ENCODE measurements around the gene BICD2.

The BICD2 gene

GRCh38 chr9:92711146-92711545 is 53.5 kb downstream of the BICD2 start:
- DNase-seq (ENCODE audit: low read depth, low spot score) = peak; percentile 8
- in situ Hi-C loops (cut with HindIII; ENCODE audit: low sequenced_read_pairs) = no loop called here
- H3K4me3 ChIP-seq (ENCODE audit: low read depth, low read length) = no peak overlapping the region
- TF ChIP-seq CTCF (IDR thresholded peaks at IDR 0.05; ENCODE audit: low read depth, low read length) = no peak

- in situ Hi-C loops (cut with HindIII; ENCODE audit: low sequenced_read_pairs) = no loop called here
- TF ChIP-seq CTCF (IDR thresholded peaks at IDR 0.05; ENCODE audit: low read depth, low read length) = no peak
- no peak for DNase-seq (ENCODE audit: low read depth, low spot score)
Measured at GRCh38 chr9:92710368-92710767, 54.3 kb downstream of the BICD2 start.

GRCh38 chr9:92709954-92710353 is 54.7 kb downstream of the BICD2 start:
- DNase-seq (ENCODE audit: low read depth, low spot score) = no peak
- no peak for TF ChIP-seq CTCF (IDR thresholded peaks at IDR 0.05; ENCODE audit: low read depth, low read length)
- in situ Hi-C loops (cut with HindIII; ENCODE audit: low sequenced_read_pairs) = no loop called here
- H3K4me3 ChIP-seq (ENCODE audit: low read depth, low read length) = no peak overlapping the region

More at GRCh38 chr9:92710368-92710767, 54.3 kb downstream of the BICD2 start:
- H3K4me3 ChIP-seq (ENCODE audit: low read depth, low read length) = no peak overlapping the region

GRCh38 chr9:92709240-92709639 is 55.4 kb downstream of the BICD2 start:
- H3K4me3 ChIP-seq (ENCODE audit: low read depth, low read length) = no peak overlapping the region
- in situ Hi-C loops (cut with HindIII; ENCODE audit: low sequenced_read_pairs) = no loop called here
- no peak for DNase-seq (ENCODE audit: low read depth, low spot score)
- no peak for TF ChIP-seq CTCF (IDR thresholded peaks at IDR 0.05; ENCODE audit: low read depth, low read length)

GRCh38 chr9:92707530-92707929 is 57.1 kb downstream of the BICD2 start:
- in situ Hi-C loops (cut with HindIII; ENCODE audit: low sequenced_read_pairs) = no loop called here
- DNase-seq (ENCODE audit: low read depth, low spot score) = no peak
- no peak overlapping the region for H3K4me3 ChIP-seq (ENCODE audit: low read depth, low read length)
- no peak for TF ChIP-seq CTCF (IDR thresholded peaks at IDR 0.05; ENCODE audit: low read depth, low read length)

GRCh38 chr9:92706218-92706940 is 58.3 kb downstream of the BICD2 start:
- no peak for DNase-seq (ENCODE audit: low read depth, low spot score)
- H3K4me3 ChIP-seq (ENCODE audit: low read depth, low read length) = no peak overlapping the region
- TF ChIP-seq CTCF (IDR thresholded peaks at IDR 0.05; ENCODE audit: low read depth, low read length) = peak; percentile 28
- in situ Hi-C loops (cut with HindIII; ENCODE audit: low sequenced_read_pairs) = no loop called here

All from astrocyte of the spinal cord (primary cell).